HG03039 (cell line): ENCODE measurements around the gene MACROD2.

Experiments used
- ATAC-seq: cut with Tn5 transposase; IDR thresholded peaks from one replicate; pipeline ENCODE4 v1.9.1; 2021; ENCODE audit warnings: mild to moderate bottlenecking, moderate library complexity; ENCODE audit not compliant: unreplicated experiment

Gene MACROD2

DNA sequence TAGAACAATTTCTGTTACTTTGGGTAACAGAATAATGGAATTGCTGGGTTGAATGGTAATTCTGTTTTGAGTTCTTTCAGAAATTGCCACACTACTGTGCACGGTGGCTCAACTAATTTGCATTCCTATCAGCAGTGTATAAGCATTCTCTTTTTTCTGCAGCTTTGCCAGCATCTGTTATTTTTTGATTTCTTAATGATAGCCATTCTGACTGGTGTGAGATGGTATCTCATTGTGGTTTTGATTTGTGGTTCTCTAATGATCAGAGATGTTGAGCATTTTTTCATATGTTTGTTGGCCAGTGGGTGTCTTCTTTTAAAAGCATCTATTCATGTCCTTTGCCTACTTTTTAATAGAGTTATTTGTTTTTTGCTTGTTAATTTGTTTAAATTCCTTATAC, 1731.1 kb downstream of the MACROD2 start:
- no peak for ATAC-seq

DNA sequence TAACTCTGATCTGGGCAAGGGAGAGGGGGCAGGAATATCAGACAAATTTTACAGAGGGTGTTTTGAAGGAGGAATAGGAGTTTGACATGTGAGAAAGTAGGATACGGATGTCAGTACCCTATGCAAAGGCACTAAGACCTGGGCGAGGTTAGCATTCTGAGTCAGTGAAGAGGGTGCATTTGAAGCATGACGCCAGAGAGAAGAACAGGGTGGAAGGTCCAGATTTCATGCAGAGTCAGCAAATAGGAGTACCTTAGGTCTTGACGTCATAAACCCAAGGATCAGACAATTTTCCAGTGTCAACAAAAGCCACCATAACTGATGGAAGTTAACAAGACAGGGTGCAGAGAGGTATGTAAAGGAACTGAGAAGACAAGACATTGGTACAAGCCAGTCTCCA, 1738.7 kb downstream of the MACROD2 start:
- no peak for ATAC-seq

DNA sequence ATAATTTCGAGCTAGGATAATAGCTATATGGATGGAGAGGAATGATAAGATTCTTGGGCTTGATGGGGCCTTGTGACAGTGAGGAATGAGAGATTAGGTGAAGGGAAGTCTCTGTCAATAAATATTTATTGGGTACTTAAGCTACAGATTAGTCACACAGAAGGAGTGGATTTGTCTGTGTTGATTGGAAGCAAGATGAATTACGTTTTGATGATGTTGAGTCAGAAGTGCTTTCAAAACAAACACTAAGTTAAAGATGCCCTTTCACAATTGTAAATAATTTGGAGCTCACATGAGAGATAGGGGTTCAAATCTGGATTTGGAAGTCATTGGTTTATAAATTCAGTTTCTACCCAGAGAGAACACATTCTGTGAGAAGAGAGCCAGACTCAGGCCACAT, 1743.7 kb downstream of the MACROD2 start:
- no peak for ATAC-seq

DNA sequence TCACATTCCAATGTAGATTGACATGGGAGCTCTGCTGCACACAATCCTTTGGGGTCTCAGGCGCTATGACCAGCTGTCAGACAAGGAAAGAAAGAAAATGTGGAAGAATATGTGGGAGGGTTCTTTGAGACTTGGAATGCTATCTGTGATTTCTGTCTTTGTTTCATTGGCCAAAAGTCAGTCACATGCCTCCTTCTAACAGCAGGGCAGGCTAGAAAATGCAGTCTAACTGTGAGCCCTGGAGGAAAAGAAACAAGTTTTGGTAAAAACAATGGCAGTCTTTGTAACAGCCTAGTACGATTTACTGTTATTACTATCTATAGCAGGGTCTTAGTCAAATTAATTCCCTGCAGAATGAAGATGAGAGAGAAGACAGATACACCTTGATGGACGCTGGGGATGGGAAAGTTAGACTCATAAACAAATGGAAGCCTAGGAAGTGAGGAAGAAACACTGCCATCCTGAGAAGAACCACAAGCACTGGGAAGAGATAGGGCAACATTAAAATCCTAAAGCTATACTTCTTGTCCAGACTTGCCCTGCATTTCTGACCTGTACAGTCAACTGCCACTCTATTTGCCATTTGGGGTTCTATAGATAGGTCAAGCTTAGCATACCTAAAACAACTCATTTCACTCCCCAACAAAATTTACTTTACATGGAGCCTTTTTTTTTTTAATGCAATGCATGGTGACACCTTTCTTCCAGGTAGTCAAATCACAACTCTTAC, 1744.9 kb downstream of the MACROD2 start:
- ATAC-seq, result no peak

DNA sequence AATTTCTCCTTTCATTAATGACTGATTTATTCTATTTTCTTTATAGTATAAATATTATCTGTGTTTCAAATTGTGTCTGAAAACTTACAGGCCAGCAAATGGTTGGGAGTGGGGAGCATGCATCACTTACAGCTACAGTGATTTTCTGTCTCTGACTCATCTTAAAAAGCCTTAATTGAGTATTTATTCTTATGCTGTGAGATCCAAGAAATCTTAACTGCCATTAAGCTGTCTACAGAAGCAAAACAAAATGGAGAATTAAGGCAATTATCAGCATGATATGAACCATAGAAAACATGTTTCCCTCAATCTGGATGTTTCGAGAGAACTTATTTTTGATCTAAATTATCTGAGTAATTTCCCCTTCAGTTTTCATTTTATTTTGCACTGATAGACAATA, 1746.8 kb downstream of the MACROD2 start:
- ATAC-seq, result no peak

DNA sequence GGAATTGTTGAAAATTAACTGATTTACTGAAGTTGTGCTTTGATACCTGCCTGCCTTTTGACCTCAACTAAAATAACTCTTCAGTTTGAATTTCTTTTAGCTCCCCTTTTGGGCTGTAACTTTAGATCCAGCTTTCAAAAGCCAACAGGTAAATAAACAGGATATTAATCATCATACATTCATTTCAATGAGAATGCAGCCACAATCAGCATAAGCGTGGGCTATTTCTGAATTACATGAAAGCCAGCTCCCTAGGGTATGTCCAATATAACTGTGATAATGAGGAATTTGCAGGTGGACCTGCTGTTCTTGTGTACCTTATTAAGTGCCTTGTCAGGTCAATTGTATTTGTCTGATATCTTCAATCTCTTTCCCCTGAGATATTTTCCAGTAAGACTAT, 1747.3 kb downstream of the MACROD2 start:
- no peak for ATAC-seq

DNA sequence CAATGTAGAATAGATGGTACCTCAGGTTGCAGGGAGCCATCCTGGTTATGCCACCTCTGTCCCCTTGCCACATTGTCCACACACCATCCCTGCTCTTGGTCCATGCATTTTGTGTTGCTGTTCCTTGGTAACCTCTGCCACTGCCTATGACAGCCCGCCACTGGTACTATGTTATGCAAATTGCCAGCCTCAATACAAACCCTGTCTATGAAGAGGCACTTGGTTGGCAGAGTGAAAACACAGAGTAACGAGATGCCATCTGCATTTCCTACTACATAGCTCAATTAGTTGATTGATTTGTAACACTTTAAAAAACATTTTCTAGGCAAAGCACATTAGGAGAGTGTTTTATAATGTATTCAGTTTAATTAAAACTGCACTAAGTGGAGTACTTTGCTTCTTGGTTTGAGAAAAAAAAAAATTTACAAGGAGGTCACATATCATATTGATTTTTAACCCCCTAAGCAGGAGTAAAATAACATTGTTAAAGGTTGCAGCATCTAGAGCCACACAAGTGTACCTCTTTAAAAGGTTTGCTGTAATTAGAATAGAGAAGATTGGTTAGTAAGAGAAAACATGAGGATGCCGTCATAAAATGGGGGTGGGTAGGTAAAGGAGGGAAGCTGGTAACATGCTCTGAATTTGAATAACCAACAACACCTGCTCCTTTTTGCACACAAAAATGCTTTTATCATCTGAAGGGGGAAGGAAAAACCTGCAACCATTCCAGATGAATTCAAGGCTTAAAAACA, 1760.9 kb downstream of the MACROD2 start:
- no peak for ATAC-seq

DNA sequence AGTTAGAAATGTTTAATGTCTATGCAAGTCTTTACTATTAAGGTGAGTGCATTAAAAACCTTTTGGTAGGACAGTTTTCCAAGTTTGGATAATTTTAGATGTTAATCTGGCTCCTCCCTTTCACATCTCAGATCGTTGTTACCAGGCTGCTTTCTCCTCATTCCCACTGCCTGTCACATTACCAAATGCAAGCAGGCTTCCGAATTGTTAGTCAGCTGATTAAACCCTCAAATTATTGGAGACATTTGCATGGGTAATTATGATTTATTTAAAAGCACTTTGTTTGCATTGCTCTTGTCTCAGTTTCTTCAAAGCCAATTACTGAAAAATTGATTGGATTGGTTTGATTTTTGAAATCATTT, 1761.4 kb downstream of the MACROD2 start:
- ATAC-seq, result no peak

DNA sequence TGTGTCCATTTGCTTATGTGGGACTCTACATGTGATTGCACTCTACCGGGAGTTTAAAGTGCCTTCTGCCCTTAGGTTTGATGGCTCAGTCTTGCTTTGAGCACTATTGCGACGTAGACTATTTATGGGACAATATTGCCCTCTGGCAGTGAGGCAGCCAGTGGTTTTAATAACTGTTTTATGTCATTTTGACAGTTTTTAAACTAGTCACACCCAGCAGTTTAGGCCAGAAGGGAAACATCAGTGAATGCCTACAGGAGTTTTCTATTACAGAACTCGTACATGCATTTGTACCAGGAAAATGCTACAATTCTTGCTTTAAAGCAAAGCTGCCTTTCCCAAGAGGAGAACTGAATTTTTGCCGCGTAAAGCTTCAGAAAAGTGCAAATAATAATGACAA, 1764.3 kb downstream of the MACROD2 start:
- ATAC-seq, result no peak

DNA sequence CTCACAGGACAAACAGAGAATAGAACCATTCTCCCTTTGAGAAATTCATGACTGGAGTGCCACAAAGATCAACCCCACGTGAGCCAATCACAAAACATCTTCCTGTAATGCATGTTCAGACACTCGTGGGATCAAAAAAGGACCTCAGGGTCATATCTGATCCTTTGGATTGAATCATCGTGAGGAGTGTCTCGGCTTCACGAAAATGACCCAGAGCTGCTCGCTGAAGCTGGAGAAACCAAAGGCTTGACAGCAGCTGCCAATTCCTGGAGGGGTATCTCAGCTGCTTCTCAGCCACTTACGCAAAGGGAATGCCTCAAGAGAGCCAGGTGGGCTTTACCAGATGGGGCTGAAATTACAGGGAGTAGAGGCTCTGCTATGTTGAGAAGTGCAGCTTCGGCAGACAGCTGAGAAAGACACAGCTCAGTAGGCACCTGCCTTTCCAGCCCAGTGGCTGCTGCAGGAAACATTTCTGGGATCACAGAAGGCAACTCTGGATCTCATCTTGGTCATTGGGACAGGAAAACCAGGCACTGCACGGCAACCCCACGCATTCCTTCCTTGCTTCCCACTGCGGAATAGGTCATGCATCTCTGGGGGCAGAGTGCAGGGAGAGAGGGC, 1764.8 kb downstream of the MACROD2 start:
- no peak for ATAC-seq

DNA sequence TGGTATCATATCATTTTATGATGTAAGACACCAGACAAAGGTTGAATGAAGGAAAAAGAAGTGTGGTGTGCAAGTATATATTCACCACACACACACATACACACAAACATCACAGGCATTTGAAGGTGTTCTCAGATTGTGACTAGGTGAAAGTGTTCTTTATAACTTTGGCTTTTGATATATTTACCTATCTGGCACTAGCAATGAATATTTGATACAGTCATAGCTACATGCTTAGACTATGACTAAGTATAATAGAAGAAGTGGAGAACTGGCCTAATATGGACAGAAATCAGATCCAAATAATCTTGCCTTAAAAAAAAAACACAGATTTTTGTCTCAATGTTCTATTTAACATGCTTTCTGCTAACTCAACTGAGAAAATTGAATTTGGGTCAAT, 1768.0 kb downstream of the MACROD2 start:
- ATAC-seq, result no peak

DNA sequence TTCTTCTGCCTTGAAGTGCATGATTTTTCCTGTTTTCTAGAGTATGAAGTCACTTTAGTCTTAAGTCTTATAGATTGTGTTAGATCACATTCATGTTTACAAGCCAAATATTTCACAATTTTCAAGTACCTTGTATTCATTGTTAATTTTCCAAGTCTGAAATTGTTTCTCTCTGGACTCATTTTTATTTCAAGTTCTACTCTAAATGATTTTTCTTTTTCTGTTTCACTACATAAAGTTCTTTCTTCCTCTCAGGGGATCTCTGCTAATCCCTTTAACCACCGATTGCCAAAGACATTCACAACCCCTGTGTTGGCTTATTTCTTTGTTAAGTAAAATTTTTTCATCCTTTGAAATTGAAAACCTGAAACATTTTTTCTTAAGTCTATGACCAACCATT, 1772.3 kb downstream of the MACROD2 start:
- no peak for ATAC-seq

DNA sequence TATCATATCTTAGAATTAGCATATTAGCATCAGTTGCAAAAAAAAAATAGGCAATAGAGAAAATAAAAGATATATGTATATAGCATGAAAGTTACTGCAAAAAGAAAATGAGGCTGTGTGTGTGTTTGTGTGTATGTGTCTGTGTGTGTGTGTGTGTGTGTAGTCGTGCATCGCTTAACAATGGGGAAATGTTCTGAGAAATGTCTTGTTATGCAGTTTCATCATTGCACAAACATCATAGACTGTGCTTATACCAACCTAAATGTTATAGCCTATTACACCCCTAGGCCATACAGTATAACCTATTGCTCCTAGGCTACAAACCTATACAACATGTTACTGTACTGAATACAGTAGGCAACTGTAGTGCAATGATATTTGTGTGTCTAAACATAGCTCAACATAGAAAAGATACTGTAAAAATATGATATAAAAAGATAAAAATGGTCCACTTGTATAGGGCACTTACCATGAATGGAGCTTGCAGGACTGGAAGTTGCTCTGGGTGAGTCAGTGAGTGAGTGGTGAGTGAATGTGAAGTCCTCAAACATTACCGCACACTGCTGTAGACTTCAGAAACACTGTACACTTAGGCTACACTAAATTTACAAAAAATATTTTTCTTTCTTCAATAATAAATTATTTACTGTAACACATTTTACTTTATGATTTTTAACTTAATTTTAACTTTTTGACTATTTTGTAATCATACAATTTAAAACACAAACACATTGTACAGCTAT, 1772.9 kb downstream of the MACROD2 start:
- no peak for ATAC-seq

DNA sequence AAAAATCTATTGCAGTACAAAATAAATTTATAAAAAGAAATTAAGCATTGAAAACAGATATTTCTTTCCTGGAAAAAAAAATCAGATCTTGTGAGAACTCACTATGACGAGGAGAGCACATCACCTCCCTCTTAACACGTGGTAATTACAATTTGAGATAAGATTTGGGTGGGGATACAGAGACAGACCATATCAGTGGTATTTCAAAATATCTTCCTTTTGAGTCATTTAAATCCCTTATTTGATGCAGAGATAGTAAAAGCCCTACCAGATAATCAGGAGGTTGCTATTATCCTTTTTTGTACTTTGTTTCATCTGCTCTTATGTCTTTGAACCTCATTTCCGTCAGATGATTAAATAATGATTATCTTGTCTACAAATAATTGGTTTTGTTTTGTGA, 1777.5 kb downstream of the MACROD2 start:
- ATAC-seq, result no peak

DNA sequence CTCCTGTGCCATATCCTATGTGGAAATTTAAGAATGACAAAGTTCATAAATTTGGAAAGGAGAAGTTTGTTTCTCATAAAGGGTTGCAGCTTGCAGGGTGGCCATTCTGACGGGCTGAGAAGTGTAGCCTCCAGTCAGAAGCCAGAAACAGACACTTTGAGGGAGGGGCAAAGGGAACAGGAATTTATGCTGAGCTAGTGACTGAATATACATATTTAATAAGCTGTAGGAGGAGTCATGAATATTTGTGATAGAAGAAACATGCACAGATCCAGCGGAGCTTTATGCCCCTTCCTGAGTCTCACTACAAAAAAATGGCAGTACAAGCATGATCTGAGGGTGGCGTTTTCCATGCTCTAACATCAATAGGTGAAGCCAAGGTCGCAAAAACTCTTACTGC, 1779.6 kb downstream of the MACROD2 start:
- no peak for ATAC-seq

DNA sequence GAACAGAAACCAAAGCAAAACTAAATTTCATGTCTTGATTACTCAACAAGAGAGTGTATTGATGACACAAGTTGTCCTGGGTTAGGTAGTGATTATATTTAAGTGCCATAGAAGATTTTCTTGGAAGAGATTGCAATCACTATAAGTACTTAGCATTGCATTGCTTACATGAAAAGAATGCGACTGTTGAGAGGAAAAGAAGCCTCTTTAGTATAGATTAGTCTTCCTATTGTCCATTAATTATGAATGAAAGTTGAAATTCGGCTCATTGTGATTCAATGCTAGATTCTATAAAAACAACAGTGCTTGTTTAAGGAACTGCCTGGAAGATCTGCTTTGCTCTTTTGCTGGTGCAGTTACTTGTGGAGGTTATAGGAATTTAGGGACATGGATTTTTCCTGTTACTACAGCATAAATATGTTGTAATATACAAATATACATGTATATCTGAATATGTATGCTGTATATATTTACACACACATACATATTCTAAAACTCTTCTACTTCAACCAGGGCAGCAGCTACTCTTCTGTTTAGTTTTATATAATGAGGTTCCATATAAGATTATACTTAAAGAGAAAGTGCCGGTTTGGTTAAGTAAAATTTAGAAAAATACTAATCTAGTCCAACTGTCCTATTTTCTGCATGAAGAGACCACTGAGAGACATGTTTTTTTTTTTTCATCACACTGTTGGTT, 1781.6 kb downstream of the MACROD2 start:
- no peak for ATAC-seq

DNA sequence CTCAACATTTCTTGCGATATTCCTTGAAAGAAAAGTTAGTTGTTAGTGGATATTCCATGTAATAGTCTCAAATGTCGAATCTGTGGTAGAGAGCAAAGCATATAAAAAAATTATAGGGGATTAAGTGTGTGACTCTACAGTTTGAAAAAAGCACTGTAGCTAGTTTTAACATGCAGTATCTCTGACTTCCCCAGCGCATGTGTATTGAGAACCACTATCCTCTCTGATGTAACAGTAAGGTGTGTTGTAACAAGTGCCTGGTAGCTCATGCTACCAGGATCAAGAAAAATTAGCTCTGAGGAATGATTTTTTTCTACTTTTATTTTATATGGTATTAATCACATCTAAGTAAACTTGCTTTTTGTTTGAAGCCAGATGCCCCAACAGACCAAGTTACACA, 1788.7 kb downstream of the MACROD2 start:
- ATAC-seq, result no peak

DNA sequence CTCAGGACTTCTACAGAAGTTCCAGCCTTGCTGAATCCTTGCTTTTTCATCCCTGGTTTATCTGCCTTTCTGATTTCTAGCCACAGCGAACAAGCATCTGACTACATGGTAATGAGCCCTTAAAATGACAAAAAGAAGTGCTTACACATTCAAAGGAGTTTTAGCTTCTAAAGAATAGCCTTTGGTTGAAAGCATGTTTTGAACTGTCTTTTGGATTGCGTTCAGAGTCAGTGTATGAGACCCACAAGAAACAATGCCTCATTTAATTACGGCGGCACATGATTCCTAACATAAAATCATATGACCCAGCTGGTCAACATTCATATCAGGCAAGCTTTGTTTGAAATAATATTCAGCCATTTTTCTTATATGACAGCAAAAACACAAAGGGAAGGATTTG, 1793.8 kb downstream of the MACROD2 start:
- ATAC-seq, result no peak

DNA sequence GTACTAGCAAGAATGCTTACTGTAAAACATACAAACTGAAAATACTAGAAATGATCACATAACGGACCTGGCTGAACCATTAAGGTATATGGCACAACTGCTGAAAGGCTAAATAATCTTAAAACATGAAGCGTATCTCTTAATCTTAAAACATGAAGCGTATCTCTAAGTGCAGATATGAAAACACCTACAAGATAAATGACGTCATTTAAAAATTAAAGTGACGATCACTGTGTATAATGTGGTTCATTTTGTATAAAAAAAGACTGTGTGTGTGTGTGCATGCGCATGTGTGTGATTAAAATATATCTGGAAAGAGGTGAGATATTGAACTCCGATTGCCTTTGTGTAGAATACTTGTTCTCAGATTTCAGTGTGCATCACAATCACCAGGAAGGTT, 1797.5 kb downstream of the MACROD2 start:
- ATAC-seq, result no peak

DNA sequence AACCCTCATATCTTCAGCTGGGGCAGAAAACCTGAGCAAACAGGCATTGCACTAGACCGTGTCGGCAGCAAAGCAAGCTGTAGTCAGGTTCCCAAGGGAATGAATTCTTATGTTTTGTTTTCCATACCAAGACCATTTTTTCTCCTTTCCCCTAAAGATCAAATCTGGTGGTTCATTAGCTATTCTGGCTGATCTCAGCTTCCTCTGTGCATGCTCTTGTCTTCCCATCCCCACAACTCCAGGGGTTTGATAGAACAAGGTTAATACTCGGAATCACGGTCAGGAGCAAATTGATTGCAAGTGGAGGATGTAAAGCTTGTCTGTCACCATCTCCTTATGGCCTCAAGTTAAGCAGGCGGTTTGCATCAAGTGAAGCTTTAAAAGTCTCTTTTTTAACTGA, 1799.1 kb downstream of the MACROD2 start:
- no peak for ATAC-seq
